M059J (cell line): ENCODE results near the gene SBF2. TPM values are rescaled to one million over a fixed set of nuclear protein-coding genes. Genes with fewer than 3 reads are reported as not detected.
"Not testable (repeated sequence)": the region's sequence is repeated elsewhere in the genome, so short reads cannot be mapped to it uniquely, and the experiment has no call there.

Experiments
- DNase-seq: peaks from one replicate; pipeline ENCODE4 v3.0.0-alpha.2; 2012; ENCODE audit warnings: low read depth
- total RNA-seq: library from RNA; depleted of rRNA; stranded (reverse); fragments of >200 nt; shearing (Covaris generic); gene quantifications from 2 replicates; pipeline ENCODE4 v1.2.3, GENCODE V29; 2014

The SBF2 gene
- total RNA-seq, 1 experiment from 2014 or later = 30.5 TPM

DNA sequence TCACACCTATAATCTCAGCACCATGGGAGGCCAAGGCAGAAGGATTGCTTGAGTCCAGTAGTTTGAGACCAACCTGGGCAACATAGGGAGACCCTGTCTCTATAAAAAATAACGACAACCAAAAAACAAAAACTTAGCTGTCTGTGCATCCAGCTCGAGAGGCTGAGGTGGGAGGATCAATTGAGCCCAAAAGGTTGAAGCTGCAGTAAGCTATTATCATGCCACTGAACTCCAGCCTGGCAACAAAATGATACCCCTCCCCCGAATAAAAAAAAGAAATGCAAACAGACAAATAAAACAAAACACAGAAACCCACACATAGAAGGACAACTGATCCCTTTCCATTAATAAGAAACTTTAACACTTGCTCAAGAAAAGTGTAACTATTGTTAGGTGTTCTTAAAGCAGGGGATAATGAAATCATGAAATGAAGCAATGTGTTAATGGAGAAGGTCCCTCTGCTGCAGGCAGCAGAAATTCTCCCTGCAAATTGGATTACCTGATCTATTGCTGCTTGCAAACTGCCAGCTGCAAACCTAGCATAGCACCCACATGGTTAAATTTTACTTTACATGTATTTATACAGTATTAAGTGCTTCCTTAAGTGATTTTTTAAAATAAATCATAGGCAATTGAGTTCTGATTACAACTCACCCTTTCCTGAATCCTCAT is 226.3 kb downstream of the SBF2 start:
- peak; percentile 23 for DNase-seq

GRCh38 chr11:10066441-10066840 is 227.6 kb downstream of the SBF2 start:
- DNase-seq = no peak

DNA sequence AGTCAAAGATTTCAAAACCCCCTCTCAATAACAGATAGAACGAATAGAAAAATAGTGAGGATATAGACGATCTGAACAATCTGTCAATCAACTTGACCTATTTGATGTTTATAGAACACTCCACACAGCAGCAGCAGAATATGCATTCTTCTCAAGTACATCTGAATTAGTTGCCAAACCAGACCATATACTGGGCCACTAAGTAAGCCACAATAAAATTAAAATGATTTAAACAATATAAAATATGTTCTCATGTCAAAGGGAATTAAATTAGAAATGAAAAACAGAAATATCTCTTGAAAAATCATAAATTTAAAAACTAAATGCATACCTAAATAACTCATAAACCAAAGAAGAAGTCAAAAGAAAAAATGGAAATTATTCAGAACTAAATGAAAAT is 229.2 kb downstream of the SBF2 start:
- DNase-seq = no peak

DNA sequence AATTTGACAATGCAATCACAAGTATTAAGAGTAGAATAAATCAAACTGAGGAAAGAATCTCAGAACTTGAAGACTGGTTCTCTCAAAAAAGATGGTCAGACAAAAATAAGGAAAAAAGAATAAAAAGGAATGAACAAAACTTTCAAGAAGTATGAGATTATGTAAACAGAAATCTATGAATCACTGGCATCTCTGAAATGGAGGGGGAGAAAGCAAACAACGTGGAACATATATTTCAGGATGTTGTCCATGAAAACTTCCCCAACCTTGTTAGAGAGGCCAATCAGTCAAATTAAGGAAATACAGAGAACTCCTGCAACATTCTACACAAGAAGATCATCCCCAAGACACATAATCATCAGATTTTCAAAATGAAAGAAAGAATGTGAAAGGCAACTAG is 235.7 kb downstream of the SBF2 start:
- DNase-seq = no peak

DNA sequence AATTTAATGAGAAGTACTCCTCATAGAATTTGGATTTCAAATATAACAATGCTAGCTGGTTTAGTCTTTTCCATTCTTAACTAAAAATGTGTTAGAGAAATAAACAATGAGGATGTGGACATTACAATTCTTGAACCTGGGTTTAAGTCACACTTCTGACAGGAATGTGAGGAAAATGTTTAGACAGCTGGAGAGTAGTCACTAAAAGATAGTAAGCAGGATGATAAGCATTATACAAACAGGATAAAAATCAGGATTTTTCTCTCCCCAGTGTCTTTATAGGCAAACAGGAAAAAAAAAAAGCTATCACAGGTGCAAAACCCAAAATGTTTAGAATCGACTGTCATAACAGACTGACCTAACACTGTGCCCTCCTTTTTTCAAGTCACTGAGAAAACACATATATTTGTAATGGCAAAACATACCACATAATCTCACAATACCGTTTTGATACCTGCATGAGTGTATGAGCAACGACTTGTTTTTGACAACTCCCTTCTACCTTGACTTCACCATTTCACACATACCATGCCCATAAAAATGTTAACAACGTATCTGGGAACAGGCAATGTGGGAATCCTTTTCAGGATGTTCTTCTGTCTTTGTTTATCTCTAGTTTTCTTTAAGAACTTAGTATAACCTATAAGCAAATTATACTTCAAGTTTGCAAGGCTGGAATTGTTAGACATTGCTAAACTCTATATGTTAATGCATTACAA is 242.0 kb downstream of the SBF2 start:
- no peak for DNase-seq

DNA sequence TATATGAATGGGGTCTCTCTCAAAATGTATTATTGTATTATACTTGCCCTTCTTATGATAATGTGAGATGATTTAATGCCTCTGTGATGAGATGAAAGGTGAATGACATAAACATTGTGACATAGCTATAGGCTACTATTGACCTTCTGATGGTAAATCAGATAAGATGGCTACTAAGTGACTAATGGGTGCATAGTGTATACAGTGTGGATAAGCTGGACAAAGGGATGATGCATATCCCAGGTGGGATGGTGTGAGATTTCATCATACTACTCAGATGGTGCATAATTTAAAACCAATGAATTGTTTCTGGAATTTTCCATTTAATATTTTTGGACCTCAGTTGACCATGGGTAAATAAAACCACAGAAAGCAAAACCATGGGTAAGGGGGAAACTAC is 243.5 kb downstream of the SBF2 start:
- DNase-seq = peak; percentile 51

- no peak for DNase-seq
These were observed 244.3 kb downstream of the SBF2 start for GRCh38 chr11:10049756-10050155.

- no peak for DNase-seq
These were observed 245.7 kb downstream of the SBF2 start for GRCh38 chr11:10048350-10048749.

DNA sequence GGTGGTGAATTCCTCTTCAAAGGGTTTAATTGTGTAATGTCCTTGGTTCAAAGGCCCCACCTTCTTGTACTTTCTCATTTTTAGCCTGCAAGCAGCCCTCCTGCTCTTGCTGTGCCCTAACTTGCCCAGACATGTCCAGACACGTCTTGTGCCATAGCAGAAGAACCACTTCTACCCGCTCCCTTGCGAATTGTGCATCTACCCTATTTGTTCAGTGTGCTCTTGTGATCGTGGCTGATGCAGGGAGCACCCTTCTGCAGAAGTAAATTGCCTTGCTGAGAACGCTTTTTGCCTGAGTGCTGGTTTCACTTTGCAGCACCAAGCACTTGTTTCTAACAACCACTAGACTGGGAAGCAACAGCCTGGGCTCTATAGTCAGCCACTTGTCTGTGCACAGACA is 249.4 kb downstream of the SBF2 start:
- DNase-seq = peak; percentile 28

- DNase-seq = no peak
These were observed 251.3 kb downstream of the SBF2 start for GRCh38 chr11:10042699-10043098.

GRCh38 chr11:10041748-10042446 is 252.1 kb downstream of the SBF2 start:
- no peak for DNase-seq

DNA sequence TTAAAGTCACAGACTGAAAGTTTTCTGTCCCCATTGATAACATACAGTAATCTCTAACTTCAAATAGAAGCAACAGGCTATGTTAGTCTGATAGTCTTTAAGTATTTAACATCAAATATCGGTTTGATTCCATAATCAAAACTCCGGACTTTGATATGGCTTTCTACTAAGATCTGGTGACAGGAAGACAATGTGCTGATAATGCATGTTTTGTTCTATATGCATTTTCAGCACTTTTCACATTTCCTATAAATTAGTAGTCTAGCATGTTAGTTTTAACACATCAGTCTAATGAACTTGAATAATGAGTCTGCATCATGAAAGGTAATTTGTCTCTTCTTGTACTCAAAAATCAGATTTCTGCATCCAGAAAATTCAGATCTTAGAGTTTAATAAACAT is 252.7 kb downstream of the SBF2 start:
- no peak for DNase-seq

GRCh38 chr11:10038521-10039302 is 255.3 kb downstream of the SBF2 start:
- no peak for DNase-seq

DNA sequence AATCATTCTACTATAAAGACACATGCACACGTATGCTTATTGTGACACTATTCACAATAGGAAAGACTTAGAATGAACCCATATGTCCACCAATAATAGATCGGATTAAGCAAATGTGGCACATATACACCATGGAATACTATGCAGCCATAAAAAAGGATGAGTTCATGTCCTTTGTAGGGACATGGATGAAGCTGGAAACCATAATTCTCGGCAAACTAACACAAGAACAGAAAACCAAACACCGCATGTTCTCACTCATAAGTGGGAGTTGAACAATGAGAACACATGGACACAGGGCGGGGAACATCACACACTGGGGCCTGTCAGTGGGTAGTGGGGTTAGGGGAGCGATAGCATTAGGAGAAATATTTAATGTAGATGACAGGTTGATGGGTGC is 258.1 kb downstream of the SBF2 start:
- DNase-seq = not testable (repeated sequence)

- DNase-seq = peak; percentile 24
These were observed 261.1 kb downstream of the SBF2 start for GRCh38 chr11:10032935-10033334.

DNA sequence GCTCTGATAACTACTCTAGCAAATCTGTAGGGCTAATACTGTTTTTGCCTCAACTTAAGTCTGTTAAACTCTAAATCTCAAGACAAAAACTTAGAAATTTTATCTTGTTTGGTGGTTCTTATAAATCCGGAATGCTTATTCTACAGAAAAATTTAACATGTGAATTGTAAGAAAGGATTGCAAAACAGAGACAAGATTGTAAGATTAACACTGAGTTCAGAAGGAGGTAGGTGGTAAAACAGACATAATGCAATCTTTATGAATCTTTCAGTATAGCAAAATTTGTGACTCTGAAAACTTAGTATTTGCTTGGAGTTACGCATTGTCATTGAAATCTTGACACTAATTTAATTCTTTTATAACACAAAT is 263.9 kb downstream of the SBF2 start:
- DNase-seq = no peak

DNA sequence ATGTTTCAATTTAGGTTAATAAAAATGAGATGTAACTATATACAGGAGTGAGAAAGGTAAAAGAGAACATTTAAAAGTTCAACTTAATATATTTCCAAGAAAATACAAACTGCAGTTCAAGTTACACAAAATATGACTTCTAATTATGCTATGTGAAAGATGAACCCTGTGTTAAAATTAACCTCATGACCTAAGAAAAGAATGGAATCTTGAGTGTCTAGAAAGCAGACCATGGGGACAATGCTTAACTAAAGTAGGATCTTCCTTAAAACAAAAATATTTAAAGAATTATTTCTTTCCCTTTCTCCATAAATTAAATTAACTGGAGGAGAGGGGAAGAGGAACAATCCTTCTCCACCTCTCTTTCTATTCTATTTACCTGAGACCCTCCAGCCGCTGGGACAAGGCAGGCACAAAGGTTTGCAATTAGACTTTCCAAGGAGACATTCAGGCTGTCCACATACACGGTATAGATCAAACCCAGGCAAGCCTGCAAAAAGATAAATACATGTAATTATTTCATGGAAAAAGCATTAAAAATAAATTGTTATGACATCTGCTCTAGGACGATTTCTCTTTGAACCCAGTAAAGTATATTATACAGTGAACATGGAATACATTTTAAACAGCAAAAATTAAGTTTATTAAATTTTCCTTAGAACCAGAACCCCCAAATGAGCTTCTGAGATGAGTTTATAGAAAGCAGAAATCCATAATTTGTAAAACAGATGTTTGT is 264.5 kb downstream of the SBF2 start:
- DNase-seq = no peak

DNA sequence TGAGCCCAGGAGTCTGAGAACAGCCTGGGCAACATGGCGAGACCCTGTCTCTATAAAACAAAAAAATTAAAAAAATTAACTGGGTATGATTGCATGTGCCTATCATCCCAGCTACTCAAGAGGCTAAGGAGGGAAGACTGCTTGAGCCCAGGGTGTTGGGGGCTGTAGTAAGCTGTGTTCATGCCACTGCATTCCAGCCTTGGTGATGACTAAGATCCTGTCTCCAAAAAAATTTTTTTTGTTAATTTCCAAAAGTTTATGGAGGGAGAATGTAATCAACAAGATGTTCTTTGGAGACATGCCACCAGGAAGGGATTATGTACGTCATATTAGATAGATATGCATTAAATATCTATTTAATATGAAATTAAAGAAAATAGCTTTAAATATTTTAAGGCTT is 267.5 kb downstream of the SBF2 start:
- DNase-seq = peak; percentile 43

DNA sequence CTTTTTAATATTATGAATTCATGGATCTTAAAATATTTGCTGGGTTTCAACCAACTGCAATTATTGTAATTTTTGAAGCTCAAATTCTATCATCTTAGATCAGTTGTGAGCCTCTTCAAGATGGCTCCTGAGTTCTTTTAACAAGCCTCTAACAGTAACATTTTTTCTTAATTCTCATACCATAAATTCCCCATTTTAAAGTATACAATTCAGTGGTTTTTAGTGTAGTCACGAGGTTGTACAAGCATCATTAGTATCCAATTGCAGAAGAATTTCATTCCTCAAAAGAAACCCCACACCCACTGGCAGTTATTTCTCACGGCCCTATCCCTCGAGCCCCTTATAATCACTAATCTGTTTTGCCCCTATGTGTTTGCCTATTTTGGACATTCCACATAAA is 270.8 kb downstream of the SBF2 start:
- DNase-seq = no peak

- no peak for DNase-seq
These were observed 271.3 kb downstream of the SBF2 start for GRCh38 chr11:10022764-10023163.

DNA sequence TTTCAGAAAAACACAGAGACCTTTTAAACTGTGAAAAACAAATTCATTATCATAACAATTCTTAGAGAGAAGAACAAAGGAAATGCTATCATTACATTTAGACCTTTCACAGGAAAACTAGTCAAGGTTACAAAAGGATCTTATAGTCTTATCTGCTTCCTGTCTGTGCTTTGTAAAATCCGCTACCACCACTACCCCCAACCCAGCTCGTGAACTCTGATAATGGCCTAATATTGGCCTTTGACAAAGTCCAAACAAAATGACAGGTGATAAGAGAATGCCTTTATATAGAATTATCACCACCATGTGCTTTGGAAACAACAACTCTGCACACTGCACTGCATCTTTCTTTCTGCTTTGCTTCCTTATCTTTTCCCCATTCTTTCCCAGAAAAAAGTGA is 272.5 kb downstream of the SBF2 start:
- no peak for DNase-seq
